Central memory CD8-positive, alpha-beta T cell (primary cell): ENCODE measurements around the gene LENG8.

ENCODE experiments used
- ATAC-seq: fragments of 150-1000 bp; cut with Tn5 transposase; replicated peaks from 2 replicates; pipeline ENCODE4 v1.10.0; 2022; ENCODE audit warnings: mild to moderate bottlenecking, moderate FRiP score, moderate number of reproducible peaks; ENCODE audit not compliant: poor library complexity, severe bottlenecking; ENCODE audit errors: extremely low read depth
- DNase-seq, 2 donors: peaks; one replicate each; pipeline ENCODE4 v3.0.0; 2021; ENCODE audit warnings: low spot score in 2 of 2
- H3K27ac Mint-ChIP-seq: one replicate; pipeline ENCODE4 v1.8.0; 2022; ENCODE audit warnings: low read depth, mild to moderate bottlenecking, moderate library complexity, mixed read lengths
- H3K27me3 Mint-ChIP-seq: one replicate; pipeline ENCODE4 v1.8.0; 2022; ENCODE audit warnings: mixed read lengths
- H3K36me3 Mint-ChIP-seq: one replicate; pipeline ENCODE4 v1.8.0; 2022; ENCODE audit warnings: mild to moderate bottlenecking, moderate library complexity, mixed read lengths; ENCODE audit not compliant: insufficient read depth
- H3K4me1 Mint-ChIP-seq: one replicate; pipeline ENCODE4 v1.8.0; 2022; ENCODE audit warnings: mixed read lengths
- H3K4me3 Mint-ChIP-seq: one replicate; pipeline ENCODE4 v1.8.0; 2022; ENCODE audit warnings: mild to moderate bottlenecking, moderate library complexity, mixed read lengths
- H3K9me3 Mint-ChIP-seq: one replicate; pipeline ENCODE4 v1.8.0; 2022; ENCODE audit warnings: mixed read lengths

LENG8 gene

GRCh38 chr19:54416695-54417491 is 32.1 kb upstream of the LENG8 start:
- DNase-seq: no peak
- H3K27ac Mint-ChIP-seq: no peak overlapping the region
- H3K36me3 Mint-ChIP-seq: peaks cover 2% of the 10 kb centered on the region
- peaks cover 27% of the 10 kb centered on the region for H3K27me3 Mint-ChIP-seq
- peaks cover 15% of the 10 kb centered on the region for H3K4me1 Mint-ChIP-seq
- no peak for ATAC-seq
- H3K4me3 Mint-ChIP-seq: no peak overlapping the region
- H3K9me3 Mint-ChIP-seq: peaks cover 7% of the 10 kb centered on the region

DNA sequence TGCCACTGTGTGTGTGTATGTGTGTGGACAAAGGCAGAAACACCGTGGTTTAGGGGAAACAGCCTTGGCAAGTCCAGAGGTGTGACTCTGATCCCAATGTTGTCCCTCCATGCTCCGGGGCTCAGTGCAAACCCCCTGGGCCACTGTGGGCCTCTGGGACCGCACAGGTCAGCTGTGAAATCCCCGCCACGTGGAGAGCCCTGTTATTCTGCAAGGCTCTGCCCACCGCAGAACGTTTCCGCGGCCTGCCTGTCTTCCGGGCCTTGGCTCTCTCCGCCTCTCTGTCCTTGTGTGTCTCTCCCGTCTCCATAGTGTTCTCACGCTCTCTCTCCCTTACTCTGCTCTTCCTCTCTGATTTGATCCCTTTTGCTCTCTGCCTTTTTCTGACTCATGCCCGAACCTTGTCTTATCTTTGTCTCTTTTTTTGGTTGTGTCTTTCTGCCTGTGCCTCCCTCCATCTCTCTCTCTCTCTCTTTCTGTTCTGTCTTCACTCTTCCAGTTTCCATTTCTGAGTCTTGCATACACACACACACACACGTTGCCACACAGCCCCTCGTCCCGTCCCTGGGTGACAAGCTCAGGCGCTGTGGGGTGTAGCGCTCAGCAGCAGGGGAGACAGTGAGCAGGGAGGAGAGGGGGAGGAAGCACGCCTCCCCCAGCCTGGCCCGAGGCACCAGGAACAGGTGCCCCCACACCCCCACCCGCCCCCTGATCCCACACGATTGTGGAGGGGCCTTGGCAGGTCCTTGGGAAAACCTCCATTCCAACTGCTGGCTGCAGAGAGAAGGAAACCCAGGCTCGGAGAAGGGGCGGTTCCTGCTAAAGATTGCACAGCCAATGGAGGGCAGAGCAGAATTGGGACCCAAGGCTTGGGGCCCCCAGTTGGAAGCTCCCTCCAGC is 30.7 kb upstream of the LENG8 start:
- peaks cover 1% of the 10 kb centered on the region for H3K36me3 Mint-ChIP-seq
- H3K27ac Mint-ChIP-seq: no peak overlapping the region
- peaks cover 7% of the 10 kb centered on the region for H3K9me3 Mint-ChIP-seq
- peak; percentile 46 for ATAC-seq
- H3K4me1 Mint-ChIP-seq: peaks cover 15% of the 10 kb centered on the region
- DNase-seq: no peak
- H3K4me3 Mint-ChIP-seq: peak overlapping the region; percentile 7
- peaks cover 36% of the 10 kb centered on the region for H3K27me3 Mint-ChIP-seq

GRCh38 chr19:54418930-54419800 is 29.8 kb upstream of the LENG8 start:
- Mint-ChIP-seq H3K4me1 (peaks cover 15% of the 10 kb centered on the region), H3K36me3 (peaks cover 1% of the 10 kb centered on the region), H3K9me3 (peaks cover 2% of the 10 kb centered on the region), H3K27me3 (peaks cover 44% of the 10 kb centered on the region), H3K4me3 (no peak overlapping the region), H3K27ac (no peak overlapping the region)
- no peak for ATAC-seq
- no peak for DNase-seq

- Mint-ChIP-seq H3K27ac (no peak overlapping the region), H3K27me3 (peaks cover 48% of the 10 kb centered on the region), H3K4me1 (peaks cover 15% of the 10 kb centered on the region), H3K9me3 (no peaks in the 10 kb centered on the region), H3K4me3 (no peak overlapping the region), H3K36me3 (peaks cover 1% of the 10 kb centered on the region)
- ATAC-seq (no peak), DNase-seq (no peak)
These were observed 29.0 kb upstream of the LENG8 start for GRCh38 chr19:54420068-54420382.

- no peak for DNase-seq
- peaks cover 53% of the 10 kb centered on the region for H3K27me3 Mint-ChIP-seq
- no peak for ATAC-seq
- peaks cover 1% of the 10 kb centered on the region for H3K36me3 Mint-ChIP-seq
- H3K27ac Mint-ChIP-seq: no peak overlapping the region
- peaks cover 15% of the 10 kb centered on the region for H3K4me1 Mint-ChIP-seq
- no peak overlapping the region for H3K4me3 Mint-ChIP-seq
- no peaks in the 10 kb centered on the region for H3K9me3 Mint-ChIP-seq
These were observed 28.4 kb upstream of the LENG8 start for GRCh38 chr19:54420383-54421168.

DNA sequence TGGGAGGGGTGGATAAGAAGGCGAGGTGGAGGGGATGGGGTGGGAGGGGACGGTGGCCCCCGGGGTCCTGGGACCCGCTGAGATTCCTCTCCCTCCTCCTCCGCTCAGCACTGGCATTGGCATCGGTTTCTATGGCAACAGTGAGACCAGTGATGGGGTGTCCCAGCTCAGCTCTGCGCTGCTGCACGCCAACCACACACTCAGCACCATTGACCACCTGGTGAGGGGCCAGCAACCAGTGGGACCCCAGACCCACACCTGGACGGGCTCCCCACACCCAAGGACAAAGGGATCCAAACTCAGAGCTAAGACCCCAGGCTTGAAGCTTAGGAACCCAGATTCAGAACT is 27.9 kb upstream of the LENG8 start:
- H3K4me3 Mint-ChIP-seq: no peak overlapping the region
- H3K27me3 Mint-ChIP-seq: peaks cover 59% of the 10 kb centered on the region
- DNase-seq: no peak
- H3K9me3 Mint-ChIP-seq: no peaks in the 10 kb centered on the region
- no peak overlapping the region for H3K27ac Mint-ChIP-seq
- no peak for ATAC-seq
- peaks cover 1% of the 10 kb centered on the region for H3K36me3 Mint-ChIP-seq
- peaks cover 15% of the 10 kb centered on the region for H3K4me1 Mint-ChIP-seq

- H3K36me3 Mint-ChIP-seq: peaks cover 1% of the 10 kb centered on the region
- ATAC-seq (no peak), DNase-seq (no peak)
- peaks cover 15% of the 10 kb centered on the region for H3K4me1 Mint-ChIP-seq
- no peaks in the 10 kb centered on the region for H3K9me3 Mint-ChIP-seq
- H3K27ac Mint-ChIP-seq: no peak overlapping the region
- peaks cover 63% of the 10 kb centered on the region for H3K27me3 Mint-ChIP-seq
- H3K4me3 Mint-ChIP-seq: no peak overlapping the region
These were observed 27.5 kb upstream of the LENG8 start for GRCh38 chr19:54421521-54421920.

- no peak overlapping the region for H3K4me3 Mint-ChIP-seq
- H3K27me3 Mint-ChIP-seq: peaks cover 60% of the 10 kb centered on the region
- no peak overlapping the region for H3K27ac Mint-ChIP-seq
- H3K9me3 Mint-ChIP-seq: no peaks in the 10 kb centered on the region
- DNase-seq (no peak), ATAC-seq (no peak)
- H3K36me3 Mint-ChIP-seq: peaks cover 1% of the 10 kb centered on the region
- peaks cover 14% of the 10 kb centered on the region for H3K4me1 Mint-ChIP-seq
These were observed 26.9 kb upstream of the LENG8 start for GRCh38 chr19:54422136-54422535.

DNA sequence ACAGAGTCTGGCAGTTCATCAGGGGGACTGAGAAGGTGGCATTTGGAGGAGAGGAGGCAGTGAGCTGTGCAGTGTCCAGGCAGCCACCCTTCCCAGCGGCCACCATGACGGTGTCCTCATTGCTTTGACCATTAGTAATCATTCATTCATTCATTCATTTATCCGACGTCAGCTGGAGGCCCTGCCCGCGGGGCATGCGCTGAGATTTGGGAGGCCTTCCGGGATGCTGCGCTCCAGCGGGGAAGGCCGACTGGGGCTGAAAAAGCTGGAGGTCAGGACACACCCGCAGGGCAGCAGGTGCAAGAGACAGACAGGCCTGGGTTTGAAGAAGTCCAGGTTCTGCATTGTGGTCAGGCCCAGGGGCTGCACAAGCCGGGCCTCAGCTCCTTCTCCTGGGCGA is 24.8 kb upstream of the LENG8 start:
- no peak for DNase-seq
- no peak for ATAC-seq
- H3K4me3 Mint-ChIP-seq: no peak overlapping the region
- H3K36me3 Mint-ChIP-seq: peaks cover 1% of the 10 kb centered on the region
- peaks cover 3% of the 10 kb centered on the region for H3K4me1 Mint-ChIP-seq
- H3K27me3 Mint-ChIP-seq: peaks cover 51% of the 10 kb centered on the region
- no peak overlapping the region for H3K27ac Mint-ChIP-seq
- H3K9me3 Mint-ChIP-seq: no peaks in the 10 kb centered on the region

GRCh38 chr19:54424660-54425381 is 24.2 kb upstream of the LENG8 start:
- ATAC-seq (no peak), DNase-seq (no peak)
- no peak overlapping the region for H3K4me3 Mint-ChIP-seq
- no peak overlapping the region for H3K27ac Mint-ChIP-seq
- no peaks in the 10 kb centered on the region for H3K9me3 Mint-ChIP-seq
- H3K36me3 Mint-ChIP-seq: peaks cover 1% of the 10 kb centered on the region
- H3K4me1 Mint-ChIP-seq: peaks cover 7% of the 10 kb centered on the region
- peaks cover 57% of the 10 kb centered on the region for H3K27me3 Mint-ChIP-seq

DNA sequence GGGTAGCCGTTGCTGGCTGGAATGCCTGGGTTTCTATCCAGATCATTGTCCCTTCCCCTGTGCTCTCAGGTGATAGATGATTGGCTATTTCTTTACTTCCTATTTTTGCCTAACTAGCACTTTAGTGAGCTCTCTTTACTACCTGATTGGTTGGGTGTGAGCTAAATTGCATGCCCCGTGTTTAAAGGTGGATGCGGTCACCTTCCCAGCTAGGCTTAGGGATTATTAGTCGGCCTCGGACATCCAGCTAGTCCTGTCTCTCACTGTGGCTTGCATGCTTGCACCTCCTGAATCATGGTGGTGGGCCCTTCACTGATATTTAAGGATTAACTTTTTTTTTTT is 23.6 kb upstream of the LENG8 start:
- Mint-ChIP-seq H3K36me3 (peaks cover 1% of the 10 kb centered on the region), H3K9me3 (no peaks in the 10 kb centered on the region), H3K27ac (no peak overlapping the region), H3K4me3 (no peak overlapping the region), H3K27me3 (peaks cover 58% of the 10 kb centered on the region), H3K4me1 (peaks cover 7% of the 10 kb centered on the region)
- DNase-seq (no peak), ATAC-seq (no peak)
